ENCODE results near the gene NUDT2.
"Not testable (repeated sequence)": the region's sequence is repeated elsewhere in the genome, so short reads cannot be mapped to it uniquely, and the experiment has no call there.

Gene NUDT2

DNA sequence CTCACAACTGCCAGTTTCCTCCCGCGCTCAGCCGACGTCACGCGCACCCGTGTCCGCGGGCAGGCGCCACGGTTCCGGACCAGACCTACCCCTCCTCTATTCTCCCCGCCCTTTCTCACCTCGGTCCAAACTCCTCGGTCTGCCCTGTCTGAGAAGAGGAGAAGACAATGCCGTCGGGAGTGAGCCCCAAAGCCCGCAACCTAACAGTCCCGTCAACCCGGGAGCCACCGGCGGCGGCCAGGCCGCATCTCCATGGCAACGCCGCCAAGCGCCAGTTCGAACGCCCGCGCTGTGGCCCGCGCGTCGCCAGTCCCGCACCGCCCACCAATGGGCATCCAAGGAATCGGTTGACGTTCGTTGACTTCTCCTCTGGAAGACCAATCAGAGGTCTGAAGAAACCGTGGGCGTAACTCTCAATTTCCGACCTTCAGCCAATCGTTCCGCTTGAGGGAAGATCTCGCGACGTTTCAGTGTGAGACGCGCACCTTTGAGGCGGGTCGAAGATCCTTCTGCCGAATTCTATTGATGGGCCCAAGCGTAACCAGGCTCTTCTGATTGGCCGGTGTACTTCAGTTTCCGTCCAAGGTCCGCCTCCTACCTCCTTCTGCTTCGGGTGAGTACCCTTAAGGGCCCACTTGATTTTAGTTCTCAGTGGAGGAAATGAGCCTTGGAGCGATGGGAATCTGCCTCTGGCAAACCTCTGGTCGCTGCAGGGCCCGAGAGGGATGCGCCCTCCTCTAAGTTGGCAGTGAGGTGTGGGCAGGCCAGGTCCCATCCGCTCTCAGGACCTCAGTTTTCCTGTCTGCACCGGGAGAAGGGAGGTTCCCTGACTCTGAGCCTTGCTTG is at the start of gene NUDT2, which contains the start of gene KIF24:
TSS of gene NUDT2 (plus strand) at position 583 of the 846 bp plus-strand sequence. CDS start 9,471 bp downstream, outside the sequence.
TSS of gene KIF24 (minus strand) at position 282 of the 846 bp plus-strand sequence. CDS start 17,922 bp downstream, outside the sequence.
- DNase-seq: peak; percentile 94

DNA sequence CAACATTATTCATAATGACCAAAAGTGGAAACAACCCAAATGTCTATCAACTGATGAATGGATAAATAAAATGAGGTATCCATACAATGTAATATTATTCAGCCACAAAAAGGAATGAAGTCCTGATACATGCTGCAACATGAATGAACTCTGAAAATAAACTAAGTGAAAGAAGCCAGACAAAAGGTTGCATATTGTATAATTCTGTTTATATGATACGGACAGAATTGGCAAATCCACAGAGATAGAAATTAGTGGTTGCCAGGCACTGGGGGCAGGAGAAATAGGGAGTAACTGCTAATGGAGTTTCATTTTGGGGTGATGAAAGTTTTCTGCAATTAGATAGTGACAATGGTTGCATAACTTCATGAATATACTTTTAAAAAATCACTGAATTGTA is 47.3 kb upstream of the NUDT2 start:
- DNase-seq: no peak

DNA sequence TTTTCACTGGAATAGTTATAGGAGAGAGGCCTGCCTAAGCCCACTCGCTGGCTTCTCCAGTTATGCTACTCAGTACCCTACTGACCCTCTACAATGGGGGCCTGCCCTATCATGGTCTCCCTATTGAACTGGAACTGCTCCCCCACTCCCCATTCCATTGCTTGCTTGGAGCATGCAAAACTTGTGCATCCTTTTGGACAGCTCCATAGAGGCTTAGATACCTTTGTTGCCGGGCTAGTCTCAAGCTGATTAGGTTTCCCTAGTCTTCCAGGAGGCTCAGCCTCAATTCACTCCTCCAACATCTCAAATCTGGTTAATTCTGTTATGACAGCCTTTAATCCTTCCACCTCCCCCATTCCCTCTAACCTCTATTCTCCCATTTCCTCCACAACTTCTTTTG is 40.2 kb upstream of the NUDT2 start:
- DNase-seq: no peak

DNA sequence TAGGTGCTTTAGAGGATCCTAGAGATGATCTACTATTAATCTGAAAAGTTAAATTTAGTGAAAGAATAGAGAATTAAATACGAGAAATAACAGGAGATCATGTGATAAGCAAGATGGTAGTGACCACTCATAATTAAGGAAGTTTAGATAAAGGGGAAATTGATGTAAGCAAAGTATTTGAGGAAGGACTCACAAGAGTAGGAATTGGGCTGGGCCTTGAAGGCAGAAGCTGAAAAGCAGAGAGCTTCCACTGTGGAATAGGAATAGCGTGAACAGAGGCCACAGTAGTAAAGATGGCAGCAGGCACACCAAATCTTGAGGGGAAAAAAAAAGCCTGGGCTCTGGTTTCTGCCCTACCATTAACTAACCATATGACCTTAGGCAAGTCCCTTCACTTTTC is 38.3 kb upstream of the NUDT2 start:
- DNase-seq: no peak

DNA sequence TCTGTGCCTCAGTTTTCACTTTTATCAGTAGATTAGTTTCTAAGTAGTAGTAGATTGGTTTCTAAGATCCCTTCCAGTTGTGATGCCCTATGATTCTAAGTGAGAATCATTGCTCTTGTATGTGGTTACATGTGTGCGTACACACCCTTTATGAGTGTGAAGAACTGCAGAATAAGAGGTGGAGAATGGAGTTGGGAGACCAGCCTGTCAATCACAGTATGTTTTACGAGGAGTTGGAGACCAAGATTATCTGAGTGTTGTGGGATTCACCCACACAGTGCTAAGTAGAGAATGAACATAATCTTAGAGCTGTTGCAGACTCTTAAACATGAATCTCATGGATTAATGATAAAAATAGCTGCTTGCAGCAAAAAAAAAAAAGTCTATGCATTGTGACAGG is 37.9 kb upstream of the NUDT2 start:
- DNase-seq: no peak

DNA sequence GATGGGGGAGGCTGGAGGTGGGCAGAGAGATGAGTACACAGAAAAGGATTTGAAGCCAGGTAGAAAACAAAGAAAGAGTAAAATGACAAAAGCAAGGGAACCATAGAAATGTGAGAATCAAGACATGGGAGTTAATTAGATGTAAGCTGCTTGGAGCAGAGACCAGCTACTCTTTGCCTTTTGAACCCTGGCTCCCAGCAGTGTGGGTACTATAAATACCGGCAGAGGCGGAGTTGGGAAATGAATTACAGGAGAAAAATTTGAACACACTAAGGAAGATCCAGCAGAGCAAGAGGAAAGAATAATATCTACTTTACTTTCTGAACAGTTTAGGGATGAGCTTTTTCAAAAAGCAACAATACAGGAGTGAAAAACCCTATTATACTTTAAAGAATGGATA is 36.8 kb upstream of the NUDT2 start:
- DNase-seq: no peak

DNA sequence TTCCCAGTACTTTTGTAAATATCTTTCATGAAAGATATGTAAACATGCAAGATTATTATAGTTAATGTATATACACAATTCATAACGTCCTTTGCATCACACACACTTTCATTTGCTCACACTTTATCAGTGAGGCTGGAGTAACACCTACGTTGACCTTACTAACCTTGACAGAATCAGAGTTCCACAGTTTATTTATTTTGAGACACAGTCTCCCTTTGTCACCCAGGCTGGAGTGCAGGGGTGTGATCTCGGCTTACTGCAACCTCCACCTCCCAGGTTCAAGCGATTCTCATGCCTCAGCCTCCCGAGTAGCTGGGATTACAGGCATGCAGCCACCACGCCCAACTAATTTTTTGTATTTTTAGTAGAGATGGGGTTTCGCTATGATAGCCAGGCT is 28.3 kb upstream of the NUDT2 start:
- not testable (repeated sequence) for DNase-seq

DNA sequence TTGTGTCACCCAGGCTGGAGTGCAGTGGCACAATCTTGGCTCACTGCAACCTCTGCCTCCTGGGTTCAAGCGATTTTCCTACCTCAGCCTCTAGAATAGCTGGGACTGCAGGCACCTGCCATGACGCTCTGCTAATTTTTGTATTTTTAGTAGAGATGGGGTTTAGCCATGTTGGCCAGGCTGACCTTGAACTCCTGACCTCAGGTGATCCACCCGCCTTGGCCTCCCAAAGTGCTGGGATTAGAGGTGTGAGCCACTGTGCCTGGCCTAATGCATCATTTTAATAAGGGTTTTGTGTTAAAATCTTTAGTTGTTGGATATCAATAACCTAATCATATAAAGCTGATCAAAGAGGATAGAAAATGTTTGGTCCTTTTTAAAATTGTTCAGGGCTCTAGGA is 21.1 kb upstream of the NUDT2 start:
- DNase-seq: not testable (repeated sequence)

DNA sequence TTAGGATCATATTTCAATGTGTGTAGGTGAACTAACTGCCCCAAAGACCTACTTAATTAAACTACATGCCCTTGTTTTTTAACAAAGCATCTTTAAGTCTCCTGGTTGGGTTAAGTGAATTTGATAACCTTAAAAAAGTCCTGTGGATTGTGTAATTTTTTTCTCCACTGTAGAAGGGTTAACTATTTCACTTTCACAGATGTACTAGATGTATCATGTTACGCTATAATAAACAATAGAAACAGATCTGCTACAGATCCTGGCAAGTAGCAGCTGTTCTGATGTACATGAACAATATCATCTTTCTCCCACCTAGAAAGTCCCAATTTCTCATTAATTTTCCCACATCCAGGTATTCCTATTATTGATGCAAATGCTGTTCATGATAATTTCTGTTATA is 19.2 kb upstream of the NUDT2 start:
- DNase-seq: no peak

DNA sequence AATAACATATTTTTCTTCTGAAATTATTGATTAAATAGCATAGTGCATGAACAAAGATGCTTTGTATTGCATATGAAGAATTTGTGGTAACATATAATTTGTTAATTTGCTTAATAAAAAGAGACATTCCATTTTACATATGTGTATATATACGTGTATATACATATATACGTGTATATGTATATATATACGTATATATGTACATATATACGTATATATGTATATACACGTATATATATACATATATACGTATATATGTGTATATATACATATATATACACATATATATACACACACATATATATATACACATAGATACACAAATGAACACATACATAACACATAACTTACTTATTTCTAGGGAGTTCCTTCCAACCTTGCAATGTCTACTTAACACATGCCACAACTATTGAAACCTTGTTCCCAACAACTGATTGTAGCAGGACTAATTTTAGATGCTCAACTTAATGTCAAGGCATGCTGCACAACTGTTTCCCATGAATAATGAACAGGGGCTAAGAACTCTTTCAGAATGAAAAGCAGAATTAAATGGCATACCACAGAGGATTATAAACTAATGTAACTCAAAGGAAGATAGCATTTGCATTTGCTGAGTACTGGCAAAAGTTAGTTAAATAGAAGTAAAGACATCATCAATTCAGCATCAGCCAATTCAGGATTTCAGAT is 17.7 kb upstream of the NUDT2 start:
- DNase-seq: no peak

DNA sequence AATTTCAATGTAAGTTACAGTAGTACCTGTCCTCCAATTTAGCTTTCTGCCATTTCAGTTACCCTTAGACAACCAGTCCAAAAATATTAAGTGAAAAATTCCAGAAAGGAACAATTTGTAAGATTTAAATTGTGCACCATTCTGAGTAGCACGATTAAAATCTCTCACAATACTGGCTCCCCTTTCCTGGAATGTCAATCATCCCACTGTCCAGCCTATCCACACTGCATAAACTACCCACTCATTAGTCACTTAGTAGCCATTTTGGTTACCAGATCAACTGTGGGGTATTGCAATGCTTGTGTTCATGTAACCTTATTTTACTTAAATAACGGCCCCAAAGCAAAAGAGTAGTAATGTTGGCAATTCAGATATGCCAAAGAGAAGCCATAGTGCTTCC is 11.9 kb upstream of the NUDT2 start:
- DNase-seq: no peak

DNA sequence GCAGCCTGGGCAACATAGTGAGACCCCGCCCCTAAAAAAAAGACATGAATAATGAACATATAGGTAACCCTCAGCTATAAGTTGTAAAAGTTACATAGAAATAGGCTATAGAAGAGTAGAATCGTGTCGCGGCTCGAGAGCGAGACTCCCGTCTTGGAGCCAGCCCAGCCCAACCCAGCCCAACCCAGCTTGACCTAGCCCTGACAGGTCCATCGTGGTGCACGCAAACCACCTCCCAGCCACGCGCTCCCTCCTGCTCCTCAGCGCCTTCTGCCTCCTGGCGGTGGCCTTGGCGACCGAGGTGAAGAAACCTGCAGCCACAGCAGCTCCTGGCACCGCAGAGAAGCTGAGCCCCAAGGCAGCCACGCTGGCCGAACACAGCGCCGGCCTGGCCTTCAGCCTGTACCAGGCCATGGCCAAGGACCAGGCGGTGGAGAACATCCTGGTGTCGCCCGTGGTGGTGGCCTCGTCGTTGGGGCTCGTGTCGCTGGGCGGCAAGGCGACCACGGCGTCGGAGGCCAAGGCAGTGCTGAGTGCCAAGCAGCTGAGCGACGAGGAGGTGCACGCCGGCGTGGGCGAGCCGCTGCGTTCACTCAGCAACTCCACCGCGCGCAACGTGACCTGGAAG is 11.1 kb upstream of the NUDT2 start:
- no peak for DNase-seq

DNA sequence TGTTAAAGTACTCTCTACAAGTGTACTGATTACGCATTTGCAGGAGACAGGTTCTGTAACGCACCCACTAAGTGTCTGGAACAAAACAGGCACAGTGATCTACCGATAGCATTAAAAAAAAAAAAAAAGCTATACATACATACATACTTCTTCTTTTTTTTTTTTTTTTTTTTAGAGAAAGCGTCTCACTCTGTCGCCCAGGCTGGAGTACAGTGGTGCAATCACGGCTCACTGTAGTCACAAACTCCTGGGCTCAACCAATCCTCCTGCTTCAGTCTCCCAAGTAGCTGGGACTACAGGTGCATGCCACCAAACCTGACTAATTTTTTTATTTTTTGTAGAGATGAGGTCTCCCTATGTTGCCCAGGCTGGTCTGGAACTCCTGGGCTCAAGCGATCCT is 7.9 kb upstream of the NUDT2 start:
- no peak for DNase-seq

DNA sequence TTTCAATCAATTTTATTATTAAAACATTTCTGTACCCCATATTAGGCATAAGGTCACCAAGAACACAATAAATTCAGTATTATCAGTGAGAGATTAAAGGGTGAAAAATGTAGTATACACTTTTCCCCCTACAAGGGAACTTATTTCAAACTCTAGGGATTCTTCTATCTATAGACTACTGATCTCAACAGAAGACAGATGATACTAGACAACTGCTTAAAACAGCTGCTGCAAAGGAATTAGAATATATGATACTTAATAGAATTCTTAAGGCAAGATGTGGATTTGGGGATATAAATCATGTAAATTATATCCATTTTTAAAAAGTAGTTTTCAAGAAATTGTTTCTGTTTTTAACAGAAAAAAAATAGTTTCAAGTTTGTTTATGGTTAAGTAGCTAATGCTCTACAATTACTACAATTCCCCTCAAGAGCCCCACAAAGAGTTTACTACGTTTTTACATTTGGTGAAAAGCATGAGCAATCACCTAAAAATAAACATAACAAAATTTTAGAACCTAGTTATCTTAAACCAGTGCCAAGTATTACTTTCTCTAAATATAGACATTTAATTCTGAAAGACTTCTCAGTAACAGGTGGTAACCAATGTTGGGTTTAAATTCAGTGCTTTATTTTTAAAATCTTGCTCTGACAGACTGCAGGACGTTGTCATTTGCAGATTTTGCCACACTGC is 6.3 kb upstream of the NUDT2 start:
- DNase-seq: no peak

DNA sequence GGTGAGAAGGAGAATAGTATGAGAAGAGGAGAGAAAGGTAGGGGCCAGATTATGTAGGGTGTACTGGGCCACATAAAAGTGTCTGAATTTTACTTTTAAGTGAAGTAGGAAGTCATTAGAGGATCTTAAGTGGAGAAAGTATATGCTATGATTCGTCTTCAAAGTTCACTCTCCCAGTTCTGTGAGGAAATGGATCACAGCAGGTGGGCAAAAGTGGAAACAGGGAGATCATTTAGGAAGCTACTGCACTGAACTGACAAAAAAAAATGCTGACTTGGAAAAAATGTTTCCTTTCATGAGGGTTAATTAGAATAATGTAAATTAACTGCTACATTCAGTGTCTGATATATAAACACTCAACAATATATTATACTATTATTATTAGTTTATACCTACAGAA is 2.7 kb upstream of the NUDT2 start:
- DNase-seq: no peak

DNA sequence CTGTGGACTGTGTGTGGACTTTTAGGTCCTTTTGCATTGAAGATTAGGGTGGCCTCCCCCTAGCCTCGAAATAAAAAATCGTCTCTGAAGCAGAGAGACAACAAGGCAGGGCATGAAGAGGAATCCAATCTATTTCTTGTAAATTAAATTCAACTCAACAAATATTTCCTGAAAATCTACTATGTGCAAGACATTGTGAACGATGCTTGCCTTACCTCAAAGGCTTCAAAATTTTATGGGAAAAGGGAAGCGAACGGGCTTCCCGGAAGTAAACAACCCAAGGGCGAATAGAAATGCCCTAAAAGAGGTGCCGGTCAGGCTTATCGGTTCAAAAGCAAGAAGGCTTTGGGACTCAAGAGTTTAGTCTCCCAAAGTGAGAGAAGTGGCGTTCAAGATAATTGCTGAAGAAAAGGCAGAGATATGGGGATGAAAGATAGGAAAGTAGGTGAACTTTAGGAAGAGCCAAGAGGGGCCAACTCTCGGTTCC is 826 bp upstream of the NUDT2 start:
- no peak for DNase-seq

DNA sequence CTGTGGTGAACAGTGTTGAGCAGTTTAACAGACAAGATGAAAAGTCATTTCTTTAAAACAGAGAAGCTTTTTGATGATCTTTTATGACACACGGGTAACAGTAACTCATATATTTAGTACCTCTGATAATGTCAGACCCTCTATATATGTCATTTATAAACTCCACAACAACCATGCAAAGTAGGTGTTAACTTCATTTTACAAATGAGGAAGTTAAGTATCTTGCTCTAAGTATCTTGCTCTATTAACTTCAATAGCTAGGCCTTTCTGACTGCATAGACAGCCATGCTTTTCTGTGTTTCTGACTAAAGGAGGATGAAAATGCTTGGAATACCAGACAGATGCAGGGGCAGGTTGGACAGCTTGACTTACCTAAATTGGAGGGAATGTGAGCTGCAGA is 1.8 kb downstream of the NUDT2 start:
- DNase-seq: no peak

DNA sequence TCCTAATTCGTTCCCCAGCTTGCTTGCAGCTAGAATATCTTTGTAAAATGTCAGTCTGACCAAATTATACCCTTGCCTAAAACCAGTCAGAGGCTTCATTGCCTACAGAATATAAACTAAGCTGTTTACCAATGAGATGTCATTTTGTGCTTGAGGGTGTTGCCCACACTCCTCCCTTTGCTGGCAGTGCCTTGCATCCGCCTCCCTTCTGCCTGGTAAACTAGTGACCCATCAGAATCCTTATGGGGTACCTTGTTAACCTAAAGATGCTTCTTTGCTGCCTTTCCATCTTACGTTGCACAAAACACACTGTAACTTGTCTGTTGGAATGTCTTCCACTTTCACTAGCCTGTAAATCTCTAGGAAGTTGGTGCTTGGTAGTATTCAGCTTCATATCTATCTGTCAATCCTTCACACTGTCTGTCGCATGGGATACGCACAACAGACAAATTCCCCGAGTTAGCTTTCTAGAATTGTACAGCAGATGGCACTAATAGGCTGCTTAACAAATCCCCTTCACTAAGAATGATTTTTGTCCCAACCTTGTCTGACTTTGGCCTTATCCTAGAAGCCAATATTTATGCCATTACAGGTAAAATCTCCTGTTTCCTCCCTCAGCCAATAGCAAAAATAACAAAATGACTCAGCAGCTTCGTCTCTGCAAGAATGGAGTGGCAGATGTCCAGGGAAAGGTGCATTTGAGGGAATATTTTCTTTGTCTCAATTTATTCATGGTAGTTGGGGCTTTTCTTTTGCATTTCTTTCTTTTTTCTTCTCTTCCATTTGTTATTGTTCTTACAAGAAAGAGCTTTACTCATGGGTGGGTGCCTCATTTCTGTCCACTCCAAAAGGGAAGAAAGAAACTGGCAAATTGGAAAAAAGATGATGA is 3.0 kb downstream of the NUDT2 start:
- DNase-seq: no peak

DNA sequence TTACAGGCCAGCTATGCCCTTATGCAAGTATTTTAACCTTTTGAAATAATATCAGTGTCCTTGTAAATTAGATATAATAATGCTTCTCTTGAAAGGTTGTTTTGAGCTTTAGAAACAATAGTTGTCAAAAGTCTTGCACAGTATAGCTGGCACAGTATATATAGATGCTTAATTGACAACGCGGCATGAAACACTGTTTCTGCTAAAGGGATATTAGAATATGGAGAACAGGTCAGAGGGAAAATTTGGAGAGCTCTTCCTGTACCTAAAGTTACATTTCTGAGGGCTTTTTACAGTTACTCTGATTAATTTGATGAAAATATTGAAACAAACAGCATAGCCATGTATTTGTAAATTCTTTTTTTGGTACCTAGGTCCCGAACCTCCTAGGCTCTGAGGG is 4.5 kb downstream of the NUDT2 start:
- DNase-seq: no peak

DNA sequence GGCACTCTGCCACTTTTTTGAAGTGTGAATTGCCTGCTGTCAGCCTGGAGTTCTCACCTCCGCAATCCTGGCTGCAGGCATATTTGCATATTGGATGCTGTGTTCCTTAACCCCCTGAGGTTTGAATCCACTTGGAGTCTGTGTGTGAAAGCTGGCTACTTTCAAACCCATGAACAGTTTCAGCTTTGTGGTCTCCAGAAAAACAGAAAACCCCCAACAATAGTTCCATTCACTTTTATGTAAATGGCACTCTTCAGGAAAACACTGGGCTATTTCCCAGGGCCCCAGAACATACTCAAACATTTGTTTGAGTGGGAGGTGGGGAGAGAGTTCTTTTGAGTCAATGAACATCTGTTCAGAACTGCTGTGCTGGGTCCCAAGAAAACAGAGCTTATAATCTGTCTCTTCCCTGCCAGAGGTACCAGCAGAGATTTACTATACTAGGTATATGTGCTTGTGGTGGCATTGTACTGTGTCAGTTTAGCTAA is 5.0 kb downstream of the NUDT2 start:
- no peak for DNase-seq

DNA sequence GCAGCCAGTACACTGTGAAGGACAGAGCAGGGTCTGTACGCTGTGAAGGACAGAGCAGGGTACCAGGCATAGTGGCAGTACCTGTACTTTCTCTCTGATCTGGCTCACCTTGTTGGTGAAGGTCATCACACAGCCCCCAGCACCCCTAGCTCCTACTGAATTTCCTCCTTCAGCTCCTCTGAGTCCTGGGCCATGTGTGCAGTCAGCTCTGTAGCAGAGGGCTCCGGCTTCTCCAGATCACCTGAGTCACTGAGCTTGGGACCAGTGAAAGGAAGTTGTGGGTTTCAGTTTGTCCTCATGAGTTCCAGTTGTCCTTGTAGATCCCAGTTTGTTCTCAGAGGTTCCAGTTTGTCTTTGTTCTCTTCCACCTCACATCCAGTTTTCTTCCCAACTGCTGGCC is 5.5 kb downstream of the NUDT2 start:
- DNase-seq: no peak

DNA sequence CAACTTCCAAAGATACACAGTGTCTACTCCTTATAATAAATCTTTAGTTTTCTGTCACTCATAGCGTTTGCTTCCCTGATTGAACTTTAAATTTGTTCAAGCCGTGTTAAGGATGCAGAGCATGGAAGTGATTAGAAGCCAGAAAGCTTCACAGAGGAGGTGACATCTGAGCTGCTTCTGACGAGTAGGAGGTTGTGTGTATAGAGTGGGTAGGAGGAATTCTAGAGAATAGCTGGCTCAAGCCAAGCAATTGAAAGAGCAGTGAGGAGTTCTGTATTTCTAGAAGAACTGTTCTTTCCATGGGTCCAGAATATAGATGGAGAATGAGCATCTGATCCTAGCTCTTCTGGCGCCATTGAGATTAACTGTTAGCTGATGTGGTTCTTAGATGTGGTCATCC is 6.0 kb downstream of the NUDT2 start:
- DNase-seq: no peak
